Colonic mucosa (tissue), 4 donors: Measurements from ENCODE around the gene SOX8. TPM values are rescaled to one million over a fixed set of nuclear protein-coding genes. Genes with fewer than 3 reads are reported as not detected.

Source experiments
- DNase-seq: peaks from one replicate; pipeline ENCODE4 v3.0.0-alpha.2; 2020
- H3K27ac ChIP-seq: fragments of 200-600 bp; one replicate; pipeline ENCODE4 v1.8.0; 2021
- H3K27me3 ChIP-seq: fragments of 200-600 bp; one replicate; pipeline ENCODE4 v1.8.0; 2021
- H3K36me3 ChIP-seq: fragments of 200-600 bp; one replicate; pipeline ENCODE4 v1.8.0; 2021
- H3K4me1 ChIP-seq: fragments of 200-600 bp; one replicate; pipeline ENCODE4 v1.8.0; 2021; ENCODE audit warnings: mild to moderate bottlenecking
- H3K4me3 ChIP-seq: fragments of 200-600 bp; one replicate; pipeline ENCODE4 v1.8.0; 2021
- H3K9ac ChIP-seq, 2 donors: one replicate each; pipeline ENCODE4 v1.7.0; 2013; ENCODE audit warnings: control low read depth in 2 of 2, low read depth in 2 of 2, low read length in 2 of 2
- H3K9me3 ChIP-seq: fragments of 200-600 bp; one replicate; pipeline ENCODE4 v1.8.0; 2021
- CTCF ChIP-seq: fragments of 200-600 bp; IDR thresholded peaks from one replicate; pipeline ENCODE4 v1.8.0; 2022; ENCODE audit warnings: antibody characterized with exemption, mild to moderate bottlenecking
- intact Hi-C: fragments of 100-400 bp; cut with DNase I; formaldehyde crosslinking; loops from one replicate; pipeline ENCODE4 v1.14.1; 2022
- total RNA-seq, 2 donors: library from RNA; stranded (reverse); fragmentation: NEBNext Ultra II Directional in 1 of 2; extraction: Animal tissue kit (Norgen Biotek cat#: 25700) in 1 of 2; gene quantifications; one replicate each; pipeline ENCODE4 v1.2.1, GENCODE V29; 2021
- donor health status: healthy.
- donor health status: DM: no; HTN: no; CAD: no.
- donor health status: DM: no; HTN: no; CAD: no.

The SOX8 gene
- total RNA-seq, 2 donors from 2014 or later = 0.20 to 0.61 TPM

- H3K9me3 ChIP-seq = no peaks in the 10 kb centered on the region
- no peak for DNase-seq
- H3K27ac ChIP-seq = no peak overlapping the region
- no peak overlapping the region for H3K9ac ChIP-seq
- H3K27me3 ChIP-seq = no peaks in the 10 kb centered on the region
- no peaks in the 10 kb centered on the region for H3K36me3 ChIP-seq
- no peak for TF ChIP-seq CTCF
- H3K4me3 ChIP-seq = no peak overlapping the region
- no peaks in the 10 kb centered on the region for H3K4me1 ChIP-seq
- intact Hi-C loops = no loop called here
Observed at GRCh38 chr16:1032607-1033006, 51.0 kb downstream of the SOX8 start.

DNA sequence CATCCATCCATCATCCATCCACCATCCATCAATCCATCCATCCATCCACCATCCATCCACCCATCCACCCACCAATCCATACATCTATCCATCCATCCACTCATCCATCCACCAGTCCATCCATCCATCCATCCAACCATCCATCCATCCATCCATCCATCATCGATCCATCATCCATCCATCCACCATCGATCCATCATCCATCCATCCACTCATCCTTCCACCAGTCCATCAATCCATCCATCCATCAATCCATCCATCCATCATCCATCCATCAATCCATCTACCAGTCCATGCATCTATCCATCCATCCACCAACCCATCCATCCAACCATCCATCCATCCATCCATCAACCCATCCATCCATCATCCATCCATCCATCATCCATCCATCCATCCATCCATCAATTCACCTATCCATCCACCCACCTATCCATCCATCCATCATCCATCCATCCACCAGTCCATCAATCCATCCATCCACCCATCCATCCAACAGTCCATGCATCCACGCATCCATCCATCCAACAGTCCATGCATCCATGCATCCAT is 51.6 kb downstream of the SOX8 start:
- H3K9ac ChIP-seq = no peak overlapping the region
- intact Hi-C loops = no loop called here
- H3K4me1 ChIP-seq = no peaks in the 10 kb centered on the region
- H3K27ac ChIP-seq = no peak overlapping the region
- no peaks in the 10 kb centered on the region for H3K9me3 ChIP-seq
- no peaks in the 10 kb centered on the region for H3K36me3 ChIP-seq
- no peak for DNase-seq
- no peak overlapping the region for H3K4me3 ChIP-seq
- no peaks in the 10 kb centered on the region for H3K27me3 ChIP-seq
- no peak for TF ChIP-seq CTCF

GRCh38 chr16:1034230-1035065 is 52.9 kb downstream of the SOX8 start:
- no peak overlapping the region for H3K4me3 ChIP-seq
- no peaks in the 10 kb centered on the region for H3K27me3 ChIP-seq
- H3K9ac ChIP-seq = no peak overlapping the region
- DNase-seq = no peak
- no peaks in the 10 kb centered on the region for H3K36me3 ChIP-seq
- H3K4me1 ChIP-seq = no peaks in the 10 kb centered on the region
- H3K9me3 ChIP-seq = no peaks in the 10 kb centered on the region
- no peak for TF ChIP-seq CTCF
- intact Hi-C loops = no loop called here
- no peak overlapping the region for H3K27ac ChIP-seq

- no peak overlapping the region for H3K9ac ChIP-seq
- H3K36me3 ChIP-seq = no peaks in the 10 kb centered on the region
- no peaks in the 10 kb centered on the region for H3K27me3 ChIP-seq
- no peak for TF ChIP-seq CTCF
- intact Hi-C loops = no loop called here
- H3K27ac ChIP-seq = no peak overlapping the region
- H3K4me1 ChIP-seq = no peaks in the 10 kb centered on the region
- no peak overlapping the region for H3K4me3 ChIP-seq
- no peaks in the 10 kb centered on the region for H3K9me3 ChIP-seq
- no peak for DNase-seq
Observed at GRCh38 chr16:1035066-1035415, 53.5 kb downstream of the SOX8 start.

GRCh38 chr16:1036166-1036565 is 54.6 kb downstream of the SOX8 start:
- no peak for DNase-seq
- H3K36me3 ChIP-seq = no peaks in the 10 kb centered on the region
- H3K9ac ChIP-seq = no peak overlapping the region
- no peaks in the 10 kb centered on the region for H3K27me3 ChIP-seq
- H3K27ac ChIP-seq = no peak overlapping the region
- intact Hi-C loops = no loop called here
- no peaks in the 10 kb centered on the region for H3K4me1 ChIP-seq
- no peaks in the 10 kb centered on the region for H3K9me3 ChIP-seq
- no peak for TF ChIP-seq CTCF
- no peak overlapping the region for H3K4me3 ChIP-seq

Other genes with a start within 250 kb of the SOX8 start
- gene CIAO3, start 240.8 kb upstream of the SOX8 start, total RNA-seq = 10 to 100 TPM; 29.2 to 62.1 TPM
- 1 to 10 TPM; 1.4 to 1.8 TPM for gene MSLN, start 221.0 kb upstream of the SOX8 start, total RNA-seq
- gene RPUSD1, start 193.4 kb upstream of the SOX8 start, total RNA-seq = 10 to 100 TPM; 17.3 to 35.6 TPM
- gene CHTF18, start 193.2 kb upstream of the SOX8 start, total RNA-seq = 100 to 1,000 TPM in 1 of 2 donors, 10 to 100 TPM in 1; 16.5 to 111 TPM
- gene GNG13, start 181.0 kb upstream of the SOX8 start, total RNA-seq = under 1 TPM in 1 of 2 donors, not detected in 1; 0.24 TPM
- gene LMF1, start 10.8 kb upstream of the SOX8 start, total RNA-seq = 10 to 100 TPM in 1 of 2 donors, 1 to 10 TPM in 1; 8.4 to 12.8 TPM
- under 1 TPM; 0.24 to 0.37 TPM for gene SSTR5, start 91.0 kb downstream of the SOX8 start, total RNA-seq
- not detected for gene C1QTNF8, start 114.5 kb downstream of the SOX8 start, total RNA-seq
- 10 to 100 TPM in 1 of 2 donors, 1 to 10 TPM in 1; 2.1 to 14.6 TPM for gene CACNA1H, start 171.3 kb downstream of the SOX8 start, total RNA-seq
- gene TPSG1, start 243.5 kb downstream of the SOX8 start, total RNA-seq = 10 to 100 TPM; 32.6 to 34.3 TPM
- gene TPSB2, start 248.4 kb downstream of the SOX8 start, total RNA-seq = 10 to 100 TPM; 39.1 to 92.9 TPM